ENCODE data around the gene SPOCK2. TPM values are rescaled to one million over a fixed set of nuclear protein-coding genes. Genes with fewer than 3 reads are reported as not detected.
A peak's percentile ranks its signal among the peaks of the same experiment; 100 is the strongest.

Gene SPOCK2
- total RNA-seq, 4 donors from 2014 or later: 1.8 to 18.7 (median 4.5) TPM

DNA sequence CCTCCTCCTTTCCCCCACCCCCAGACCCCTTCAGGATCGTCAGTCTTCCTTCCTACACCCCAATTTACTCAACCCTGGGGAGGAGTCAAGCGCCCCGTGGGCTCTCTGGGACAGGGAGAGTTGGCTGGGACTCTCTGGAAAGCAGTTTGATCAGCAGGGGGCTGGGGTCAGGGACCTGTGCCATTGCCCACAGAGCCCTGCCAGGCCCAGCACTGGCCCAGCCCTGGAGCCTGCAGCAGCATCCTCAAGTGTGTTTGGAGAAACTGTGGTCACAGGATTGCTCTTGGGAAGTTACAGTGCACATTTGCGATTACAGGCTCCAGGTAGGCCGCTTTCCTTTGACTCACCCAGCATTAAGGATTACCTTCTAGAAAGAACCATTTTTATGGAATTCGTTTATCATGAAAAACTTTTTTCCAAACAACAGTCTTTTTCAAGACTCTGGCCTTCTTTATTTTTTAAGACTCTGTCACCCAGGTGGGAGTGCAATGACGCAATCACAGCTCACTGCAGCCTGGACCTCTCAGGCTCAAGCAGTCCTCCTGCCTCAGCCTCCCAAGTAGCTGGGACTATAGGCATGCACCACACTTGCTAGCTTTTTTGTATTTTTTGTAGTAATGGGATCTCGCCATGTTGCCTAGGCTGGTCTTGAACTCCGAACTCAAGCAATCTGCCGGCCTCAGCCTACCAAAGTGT, 73.4 kb downstream of the SPOCK2 start:
- Histone ChIP-seq H3K4me3 (no peak overlapping the region), H3K27me3 (no peaks in the 10 kb centered on the region), H3K4me1 (peaks cover 11 to 18% of the 10 kb centered on the region in 2 donors), H3K9me3 (no peaks in the 10 kb centered on the region), H3K27ac (peak overlapping the region in 1 of 2 donors; percentile 76), H3K36me3 (no peaks in the 10 kb centered on the region)
- DNase-seq: no peak
- TF ChIP-seq, protein P1, sequence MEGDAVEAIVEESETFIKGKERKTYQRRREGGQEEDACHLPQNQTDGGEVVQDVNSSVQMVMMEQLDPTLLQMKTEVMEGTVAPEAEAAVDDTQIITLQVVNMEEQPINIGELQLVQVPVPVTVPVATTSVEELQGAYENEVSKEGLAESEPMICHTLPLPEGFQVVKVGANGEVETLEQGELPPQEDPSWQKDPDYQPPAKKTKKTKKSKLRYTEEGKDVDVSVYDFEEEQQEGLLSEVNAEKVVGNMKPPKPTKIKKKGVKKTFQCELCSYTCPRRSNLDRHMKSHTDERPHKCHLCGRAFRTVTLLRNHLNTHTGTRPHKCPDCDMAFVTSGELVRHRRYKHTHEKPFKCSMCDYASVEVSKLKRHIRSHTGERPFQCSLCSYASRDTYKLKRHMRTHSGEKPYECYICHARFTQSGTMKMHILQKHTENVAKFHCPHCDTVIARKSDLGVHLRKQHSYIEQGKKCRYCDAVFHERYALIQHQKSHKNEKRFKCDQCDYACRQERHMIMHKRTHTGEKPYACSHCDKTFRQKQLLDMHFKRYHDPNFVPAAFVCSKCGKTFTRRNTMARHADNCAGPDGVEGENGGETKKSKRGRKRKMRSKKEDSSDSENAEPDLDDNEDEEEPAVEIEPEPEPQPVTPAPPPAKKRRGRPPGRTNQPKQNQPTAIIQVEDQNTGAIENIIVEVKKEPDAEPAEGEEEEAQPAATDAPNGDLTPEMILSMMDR (IDR thresholded peaks at IDR 0.05): no peak
- TF ChIP-seq POLR2A (IDR thresholded peaks at IDR 0.05): no peak
- intact Hi-C loops (cut with DNase I; ENCODE audit: low total_unique reads): no loop called here

GRCh38 chr10:72014197-72014596, 74.2 kb downstream of the SPOCK2 start:
- intact Hi-C loops (cut with DNase I; ENCODE audit: low total_unique reads): no loop called here

DNA sequence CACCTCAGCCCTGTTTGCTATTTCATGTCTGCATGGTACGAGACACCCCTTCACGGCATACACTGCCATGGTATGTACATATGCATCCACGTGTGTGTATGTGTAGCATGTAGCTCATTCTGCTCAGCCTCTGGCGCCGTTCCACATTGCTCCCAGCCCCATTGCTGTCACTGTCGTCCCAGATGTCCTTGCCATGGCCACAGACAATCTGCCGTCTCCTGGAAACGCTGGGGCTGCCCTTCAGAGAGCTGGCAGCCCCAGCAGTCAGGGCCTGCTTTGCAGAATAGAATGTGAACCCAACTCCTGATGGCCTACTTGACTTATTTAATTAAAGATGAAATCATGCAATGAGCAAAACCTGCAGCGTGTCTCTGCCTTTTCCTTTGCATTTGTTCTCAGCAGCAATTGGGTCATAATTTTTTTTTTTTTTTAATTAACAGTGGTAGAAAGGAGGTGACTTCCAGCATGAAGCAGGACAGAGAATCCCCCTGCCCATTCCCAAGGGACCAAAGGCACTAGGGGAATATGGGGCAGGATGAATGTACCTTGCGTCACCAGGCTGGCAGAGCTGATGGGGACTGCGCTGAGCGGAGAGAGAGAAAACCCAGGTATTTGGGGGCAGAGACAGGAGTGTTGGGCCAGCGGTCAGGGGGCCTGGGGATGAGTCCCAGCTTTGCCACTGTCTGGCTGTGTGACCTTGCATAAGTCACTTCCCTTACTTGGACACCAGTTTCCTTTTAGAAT, 75.0 kb downstream of the SPOCK2 start:
- no peak for DNase-seq
- peaks cover 22 to 29% of the 10 kb centered on the region in 2 donors for H3K4me1 ChIP-seq
- no peak overlapping the region for H3K4me3 ChIP-seq
- intact Hi-C loops (cut with DNase I; ENCODE audit: low total_unique reads): no loop called here
- TF ChIP-seq, protein P1 (IDR thresholded peaks at IDR 0.05): no peak
- no peak for TF ChIP-seq POLR2A (IDR thresholded peaks at IDR 0.05)
- no peaks in the 10 kb centered on the region for H3K36me3 ChIP-seq
- H3K9me3 ChIP-seq: no peaks in the 10 kb centered on the region
- peak overlapping the region in 1 of 2 donors; percentile 93 for H3K27ac ChIP-seq
- H3K27me3 ChIP-seq: no peaks in the 10 kb centered on the region

More at GRCh38 chr10:72014197-72014596, 74.2 kb downstream of the SPOCK2 start:
- Histone ChIP-seq H3K27me3 (no peaks in the 10 kb centered on the region), H3K27ac (peak overlapping the region; percentile 25 to 76), H3K9me3 (no peaks in the 10 kb centered on the region), H3K4me3 (no peak overlapping the region), H3K36me3 (no peaks in the 10 kb centered on the region), H3K4me1 (peaks cover 14 to 22% of the 10 kb centered on the region in 2 donors)
- TF ChIP-seq, protein P1 (IDR thresholded peaks at IDR 0.05): no peak
- no peak for TF ChIP-seq POLR2A (IDR thresholded peaks at IDR 0.05)
- no peak for DNase-seq

DNA sequence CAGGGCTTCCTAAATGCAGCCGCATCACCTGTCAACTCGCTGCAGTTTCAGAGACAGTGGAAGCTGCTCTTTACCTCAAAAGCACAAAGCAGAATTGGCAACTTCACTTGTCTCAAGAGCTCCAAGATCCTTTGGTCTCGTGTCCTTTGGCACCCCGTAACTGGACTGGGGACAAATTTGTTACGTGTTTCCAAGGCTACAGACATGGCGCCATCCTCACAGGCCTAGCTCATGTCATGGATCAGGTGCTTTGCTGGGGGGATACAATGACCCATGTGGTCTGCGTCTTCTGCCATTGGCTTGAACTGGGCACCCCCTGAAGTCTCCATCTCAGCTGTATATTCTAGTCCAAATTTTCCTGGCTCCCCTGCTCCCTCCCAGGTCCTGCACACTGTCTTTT, 75.6 kb downstream of the SPOCK2 start:
- intact Hi-C loops (cut with DNase I; ENCODE audit: low total_unique reads): no loop called here
- TF ChIP-seq, protein P1 (IDR thresholded peaks at IDR 0.05): no peak
- TF ChIP-seq POLR2A (IDR thresholded peaks at IDR 0.05): no peak
- Histone ChIP-seq H3K27me3 (no peaks in the 10 kb centered on the region), H3K4me1 (peaks cover 28 to 35% of the 10 kb centered on the region in 2 donors), H3K9me3 (no peaks in the 10 kb centered on the region), H3K36me3 (no peaks in the 10 kb centered on the region), H3K27ac (peak overlapping the region in 1 of 2 donors; percentile 93), H3K4me3 (no peak overlapping the region)
- DNase-seq: no peak

DNA sequence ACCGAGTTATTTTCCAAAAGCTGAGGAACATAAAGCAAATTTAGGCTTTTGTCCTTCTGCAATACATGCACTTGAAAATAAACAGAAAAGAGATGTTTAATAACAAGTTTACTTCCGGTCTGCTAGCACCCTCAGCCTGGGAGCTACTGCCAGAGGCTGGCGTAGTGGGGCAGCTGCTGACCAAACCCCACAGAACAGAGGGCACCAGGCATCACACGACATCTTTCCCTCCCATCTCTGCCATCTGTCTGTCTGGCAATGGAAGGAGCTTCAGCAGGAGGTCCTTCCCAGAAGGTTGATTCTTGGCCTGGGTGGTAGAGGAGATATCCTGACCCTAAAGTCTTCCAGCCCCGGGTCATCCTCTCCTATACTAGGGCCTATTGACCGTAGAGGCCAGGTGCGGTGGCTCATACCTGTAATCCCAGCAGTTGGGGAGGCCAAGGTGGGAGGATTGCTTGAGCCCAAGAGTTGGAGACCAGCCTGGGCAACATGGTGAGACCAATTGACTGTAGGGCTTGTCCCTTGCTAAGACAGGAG, 76.3 kb downstream of the SPOCK2 start:
- Histone ChIP-seq H3K27ac (peak overlapping the region; percentile 93), H3K9me3 (no peaks in the 10 kb centered on the region), H3K36me3 (no peaks in the 10 kb centered on the region), H3K4me1 (peaks cover 29 to 35% of the 10 kb centered on the region in 2 donors), H3K27me3 (no peaks in the 10 kb centered on the region), H3K4me3 (no peak overlapping the region)
- TF ChIP-seq, protein P1 (IDR thresholded peaks at IDR 0.05): no peak
- no peak for TF ChIP-seq POLR2A (IDR thresholded peaks at IDR 0.05)
- intact Hi-C loops (cut with DNase I; ENCODE audit: low total_unique reads): no loop called here
- DNase-seq: no peak
